Measurements from ENCODE around the gene TMEM248. TPM values are rescaled to one million over a fixed set of nuclear protein-coding genes. Genes with fewer than 3 reads are reported as not detected.
"Not testable (repeated sequence)": the region's sequence is repeated elsewhere in the genome, so short reads cannot be mapped to it uniquely, and the experiment has no call there.

The TMEM248 gene
- polyA plus RNA-seq, 1 donor from 2014 or later: 41.8 TPM

DNA sequence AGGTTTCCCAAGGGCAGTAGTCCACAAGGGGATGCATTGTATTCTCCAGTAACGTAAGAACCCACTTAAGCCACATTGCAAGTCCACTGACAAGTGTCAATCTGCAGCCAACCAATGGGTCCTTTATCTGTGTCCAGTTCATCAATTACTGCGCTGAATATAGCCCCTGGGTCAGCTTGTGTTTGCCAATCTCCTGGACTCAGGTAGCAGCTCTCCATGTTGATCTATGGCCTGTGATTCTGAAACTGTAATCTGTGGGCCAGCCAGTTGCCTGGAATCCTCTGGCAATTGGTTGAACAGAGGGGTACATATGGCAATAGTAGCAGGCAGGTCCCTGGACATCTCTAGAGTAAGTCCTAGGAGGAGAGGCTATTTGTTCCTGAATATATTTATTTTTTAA, 8.8 kb upstream of the TMEM248 start:
- H3K27ac ChIP-seq (ENCODE audit: low read length): no peak overlapping the region
- no peak overlapping the region for H2AFZ ChIP-seq (ENCODE audit: low read depth, low read length)
- no peaks in the 10 kb centered on the region for H3K9me3 ChIP-seq (ENCODE audit: low read length)
- no peak overlapping the region for H3K4me3 ChIP-seq (ENCODE audit: low read length)
- H3K9ac ChIP-seq (ENCODE audit: low read length): no peak overlapping the region
- no peaks in the 10 kb centered on the region for H3K9me2 ChIP-seq (ENCODE audit: insufficient read depth, low read length)
- no peaks in the 10 kb centered on the region for H3F3A ChIP-seq (ENCODE audit: insufficient read depth, low read length, poor library complexity, severe bottlenecking)
- no peaks in the 10 kb centered on the region for H3K27me3 ChIP-seq (ENCODE audit: insufficient read depth, low read depth, low read length)
- H4K20me1 ChIP-seq (ENCODE audit: insufficient read depth): no peaks in the 10 kb centered on the region
- H3K79me2 ChIP-seq (replicated peaks; ENCODE audit: insufficient read depth, low read length): no peaks in the 10 kb centered on the region
- H3K36me3 ChIP-seq (ENCODE audit: insufficient read depth, low read length): no peaks in the 10 kb centered on the region
- H3K4me2 ChIP-seq (ENCODE audit: low read length): no peak overlapping the region
- TF ChIP-seq TAF1 (IDR thresholded peaks at IDR 0.05; ENCODE audit: low read depth) (no peak), MXI1 (conservative IDR thresholded peaks at IDR 0.05; ENCODE audit: poor library complexity, severe bottlenecking) (no peak), EP300 (conservative IDR thresholded peaks at IDR 0.05; ENCODE audit: poor library complexity, severe bottlenecking) (no peak), SMC3 (conservative IDR thresholded peaks at IDR 0.05; ENCODE audit: poor library complexity) (no peak), EZH2 (IDR thresholded peaks at IDR 0.05; ENCODE audit: borderline replicate concordance, insufficient read depth, low read length, poor library complexity, severe bottlenecking) (no peak), RAD21 (conservative IDR thresholded peaks at IDR 0.05) (no peak), POLR2AphosphoS5 (IDR thresholded peaks at IDR 0.05) (no peak)
- TF ChIP-seq, protein P1, sequence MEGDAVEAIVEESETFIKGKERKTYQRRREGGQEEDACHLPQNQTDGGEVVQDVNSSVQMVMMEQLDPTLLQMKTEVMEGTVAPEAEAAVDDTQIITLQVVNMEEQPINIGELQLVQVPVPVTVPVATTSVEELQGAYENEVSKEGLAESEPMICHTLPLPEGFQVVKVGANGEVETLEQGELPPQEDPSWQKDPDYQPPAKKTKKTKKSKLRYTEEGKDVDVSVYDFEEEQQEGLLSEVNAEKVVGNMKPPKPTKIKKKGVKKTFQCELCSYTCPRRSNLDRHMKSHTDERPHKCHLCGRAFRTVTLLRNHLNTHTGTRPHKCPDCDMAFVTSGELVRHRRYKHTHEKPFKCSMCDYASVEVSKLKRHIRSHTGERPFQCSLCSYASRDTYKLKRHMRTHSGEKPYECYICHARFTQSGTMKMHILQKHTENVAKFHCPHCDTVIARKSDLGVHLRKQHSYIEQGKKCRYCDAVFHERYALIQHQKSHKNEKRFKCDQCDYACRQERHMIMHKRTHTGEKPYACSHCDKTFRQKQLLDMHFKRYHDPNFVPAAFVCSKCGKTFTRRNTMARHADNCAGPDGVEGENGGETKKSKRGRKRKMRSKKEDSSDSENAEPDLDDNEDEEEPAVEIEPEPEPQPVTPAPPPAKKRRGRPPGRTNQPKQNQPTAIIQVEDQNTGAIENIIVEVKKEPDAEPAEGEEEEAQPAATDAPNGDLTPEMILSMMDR (IDR thresholded peaks at IDR 0.05; ENCODE audit: poor library complexity, severe bottlenecking): no peak
- TF ChIP-seq, protein P2, sequence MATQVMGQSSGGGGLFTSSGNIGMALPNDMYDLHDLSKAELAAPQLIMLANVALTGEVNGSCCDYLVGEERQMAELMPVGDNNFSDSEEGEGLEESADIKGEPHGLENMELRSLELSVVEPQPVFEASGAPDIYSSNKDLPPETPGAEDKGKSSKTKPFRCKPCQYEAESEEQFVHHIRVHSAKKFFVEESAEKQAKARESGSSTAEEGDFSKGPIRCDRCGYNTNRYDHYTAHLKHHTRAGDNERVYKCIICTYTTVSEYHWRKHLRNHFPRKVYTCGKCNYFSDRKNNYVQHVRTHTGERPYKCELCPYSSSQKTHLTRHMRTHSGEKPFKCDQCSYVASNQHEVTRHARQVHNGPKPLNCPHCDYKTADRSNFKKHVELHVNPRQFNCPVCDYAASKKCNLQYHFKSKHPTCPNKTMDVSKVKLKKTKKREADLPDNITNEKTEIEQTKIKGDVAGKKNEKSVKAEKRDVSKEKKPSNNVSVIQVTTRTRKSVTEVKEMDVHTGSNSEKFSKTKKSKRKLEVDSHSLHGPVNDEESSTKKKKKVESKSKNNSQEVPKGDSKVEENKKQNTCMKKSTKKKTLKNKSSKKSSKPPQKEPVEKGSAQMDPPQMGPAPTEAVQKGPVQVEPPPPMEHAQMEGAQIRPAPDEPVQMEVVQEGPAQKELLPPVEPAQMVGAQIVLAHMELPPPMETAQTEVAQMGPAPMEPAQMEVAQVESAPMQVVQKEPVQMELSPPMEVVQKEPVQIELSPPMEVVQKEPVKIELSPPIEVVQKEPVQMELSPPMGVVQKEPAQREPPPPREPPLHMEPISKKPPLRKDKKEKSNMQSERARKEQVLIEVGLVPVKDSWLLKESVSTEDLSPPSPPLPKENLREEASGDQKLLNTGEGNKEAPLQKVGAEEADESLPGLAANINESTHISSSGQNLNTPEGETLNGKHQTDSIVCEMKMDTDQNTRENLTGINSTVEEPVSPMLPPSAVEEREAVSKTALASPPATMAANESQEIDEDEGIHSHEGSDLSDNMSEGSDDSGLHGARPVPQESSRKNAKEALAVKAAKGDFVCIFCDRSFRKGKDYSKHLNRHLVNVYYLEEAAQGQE (IDR thresholded peaks at IDR 0.05; ENCODE audit: borderline replicate concordance): no peak

DNA sequence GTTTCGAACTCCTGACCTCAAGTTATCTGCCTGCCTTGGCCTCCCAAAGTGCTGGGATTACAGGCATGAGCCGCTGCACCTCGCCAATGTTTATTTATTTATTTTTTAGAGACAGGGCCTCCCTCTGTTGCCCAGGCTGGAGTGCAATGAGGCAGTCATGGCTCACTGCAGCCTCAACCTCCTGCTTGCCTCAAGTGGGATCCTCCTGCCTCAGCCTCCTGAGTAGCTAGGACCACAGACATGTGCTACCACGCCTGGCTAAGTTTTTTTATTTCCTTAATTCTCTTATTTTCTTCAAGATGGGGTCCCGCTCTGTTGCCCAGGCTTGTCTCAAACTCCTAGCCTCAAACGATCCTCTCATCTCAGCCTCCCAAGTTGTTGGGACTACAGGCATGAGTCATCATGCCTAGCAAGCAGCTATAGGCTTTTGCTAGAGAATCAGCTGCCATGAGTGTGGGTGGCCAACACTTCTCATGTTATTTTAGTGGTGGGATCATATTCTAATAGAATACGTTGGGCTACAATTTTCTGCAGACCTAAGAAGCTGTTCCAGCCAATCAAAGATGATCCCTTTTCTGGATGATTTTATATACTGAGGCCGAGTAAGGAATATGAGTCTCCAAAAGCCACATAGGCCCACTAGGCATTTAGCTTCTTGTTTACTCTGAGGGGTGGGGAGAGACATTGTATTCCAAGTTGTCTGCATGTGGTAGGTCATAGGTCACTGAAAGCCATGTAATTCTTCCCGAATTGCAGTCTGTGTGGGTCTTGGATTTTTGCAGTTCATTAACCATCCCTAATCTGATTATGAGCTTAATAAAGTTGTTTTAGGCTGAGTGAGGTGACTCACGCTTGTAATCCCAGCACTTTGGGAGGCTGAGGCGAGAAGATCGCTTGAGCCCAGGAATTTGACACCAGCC, 7.6 kb upstream of the TMEM248 start:
- H3K9me3 ChIP-seq (ENCODE audit: low read length): no peaks in the 10 kb centered on the region
- no peaks in the 10 kb centered on the region for H3K27me3 ChIP-seq (ENCODE audit: insufficient read depth, low read depth, low read length)
- TF ChIP-seq, protein P1 (IDR thresholded peaks at IDR 0.05; ENCODE audit: poor library complexity, severe bottlenecking): no peak
- no peak for TF ChIP-seq TAF1 (IDR thresholded peaks at IDR 0.05; ENCODE audit: low read depth)
- no peak for TF ChIP-seq RAD21 (conservative IDR thresholded peaks at IDR 0.05)
- no peak for TF ChIP-seq MXI1 (conservative IDR thresholded peaks at IDR 0.05; ENCODE audit: poor library complexity, severe bottlenecking)
- TF ChIP-seq POLR2AphosphoS5 (IDR thresholded peaks at IDR 0.05): no peak
- TF ChIP-seq EZH2 (IDR thresholded peaks at IDR 0.05; ENCODE audit: borderline replicate concordance, insufficient read depth, low read length, poor library complexity, severe bottlenecking): no peak
- no peak for TF ChIP-seq EP300 (conservative IDR thresholded peaks at IDR 0.05; ENCODE audit: poor library complexity, severe bottlenecking)
- TF ChIP-seq, protein P2 (IDR thresholded peaks at IDR 0.05; ENCODE audit: borderline replicate concordance): no peak
- H3K79me2 ChIP-seq (replicated peaks; ENCODE audit: insufficient read depth, low read length): no peaks in the 10 kb centered on the region
- no peak overlapping the region for H3K4me2 ChIP-seq (ENCODE audit: low read length)
- no peak overlapping the region for H3K27ac ChIP-seq (ENCODE audit: low read length)
- H2AFZ ChIP-seq (ENCODE audit: low read depth, low read length): no peak overlapping the region
- H3K9me2 ChIP-seq (ENCODE audit: insufficient read depth, low read length): no peaks in the 10 kb centered on the region
- H4K20me1 ChIP-seq (ENCODE audit: insufficient read depth): no peaks in the 10 kb centered on the region
- H3K36me3 ChIP-seq (ENCODE audit: insufficient read depth, low read length): no peaks in the 10 kb centered on the region
- no peaks in the 10 kb centered on the region for H3F3A ChIP-seq (ENCODE audit: insufficient read depth, low read length, poor library complexity, severe bottlenecking)
- H3K9ac ChIP-seq (ENCODE audit: low read length): no peak overlapping the region
- no peak overlapping the region for H3K4me3 ChIP-seq (ENCODE audit: low read length)

DNA sequence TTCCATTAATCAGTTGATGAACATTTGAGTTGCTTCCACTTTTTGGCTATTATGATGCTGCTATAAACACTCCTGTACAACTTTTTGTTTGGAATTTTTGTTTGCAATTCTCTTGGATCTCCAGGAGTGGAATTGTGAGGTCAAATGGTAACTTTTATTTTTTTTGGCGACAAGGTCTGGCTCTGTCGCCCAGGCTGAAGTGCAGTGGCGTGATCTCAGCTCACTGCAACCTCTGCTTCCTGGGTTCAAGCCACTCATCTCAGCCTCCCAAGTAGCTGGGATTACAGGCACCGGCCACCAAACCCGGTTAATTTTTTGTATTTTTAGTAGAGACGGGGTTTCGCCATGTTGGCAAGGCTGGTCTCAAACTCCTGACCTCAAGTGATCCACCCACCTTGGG, 3.1 kb upstream of the TMEM248 start:
- not testable (repeated sequence) for H3K27ac ChIP-seq (ENCODE audit: low read length); H3K9me2 ChIP-seq (ENCODE audit: insufficient read depth, low read length); H4K20me1 ChIP-seq (ENCODE audit: insufficient read depth); H3K36me3 ChIP-seq (ENCODE audit: insufficient read depth, low read length); H3K4me3 ChIP-seq (ENCODE audit: low read length); H3K4me2 ChIP-seq (ENCODE audit: low read length); H2AFZ ChIP-seq (ENCODE audit: low read depth, low read length); H3K27me3 ChIP-seq (ENCODE audit: insufficient read depth, low read depth, low read length); H3K9me3 ChIP-seq (ENCODE audit: low read length); H3F3A ChIP-seq (ENCODE audit: insufficient read depth, low read length, poor library complexity, severe bottlenecking); H3K9ac ChIP-seq (ENCODE audit: low read length)
- peaks cover 15% of the 10 kb centered on the region for H3K79me2 ChIP-seq (replicated peaks; ENCODE audit: insufficient read depth, low read length)
